NCI-H526 treated with DMSO at 0.1 percent for 48 hours (cell line): Measurements from ENCODE around the gene CES2.
"Not testable (repeated sequence)": the region's sequence is repeated elsewhere in the genome, so short reads cannot be mapped to it uniquely, and the experiment has no call there.

Source experiments
- DNase-seq: peaks from one replicate; lab custom pipeline; 2025; lab: John Stamatoyannopoulos, UW

The CES2 gene

GRCh38 chr16:66919569-66920298 lies 15.6 kb upstream of the CES2 start:
- DNase-seq: no peak

GRCh38 chr16:66920299-66920590 lies 15.1 kb upstream of the CES2 start:
- DNase-seq: no peak

- no peak for DNase-seq
These were observed 14.2 kb upstream of the CES2 start for GRCh38 chr16:66920924-66921680.

GRCh38 chr16:66921729-66922450 lies 13.4 kb upstream of the CES2 start:
- no peak for DNase-seq

GRCh38 chr16:66923247-66923731 lies 12.0 kb upstream of the CES2 start:
- DNase-seq: no peak

GRCh38 chr16:66923866-66924265 lies 11.4 kb upstream of the CES2 start:
- no peak for DNase-seq

GRCh38 chr16:66924527-66925321 lies 10.6 kb upstream of the CES2 start:
- DNase-seq: no peak

GRCh38 chr16:66925322-66925840 lies 9.9 kb upstream of the CES2 start, which contains the start of gene RRAD:
Gene RRAD, minus strand, starts transcription at chr16:66925535. Its CDS starts 356 bp downstream, at chr16:66925179.
- DNase-seq: no peak

- DNase-seq: no peak
These were observed 9.0 kb upstream of the CES2 start for GRCh38 chr16:66926171-66926947.

- no peak for DNase-seq
These were observed 8.3 kb upstream of the CES2 start for GRCh38 chr16:66926961-66927436.

GRCh38 chr16:66927918-66928649 lies 7.2 kb upstream of the CES2 start:
- DNase-seq: no peak

GRCh38 chr16:66928702-66929388 lies 6.5 kb upstream of the CES2 start:
- DNase-seq: no peak

GRCh38 chr16:66930189-66930588 lies 5.1 kb upstream of the CES2 start:
- DNase-seq: no peak

GRCh38 chr16:66931665-66932064 lies 3.7 kb upstream of the CES2 start:
- no peak for DNase-seq

- no peak for DNase-seq
These were observed 3.2 kb upstream of the CES2 start for GRCh38 chr16:66932076-66932475.

GRCh38 chr16:66933776-66934137 lies 1.6 kb upstream of the CES2 start:
- DNase-seq: no peak

- DNase-seq: peak; percentile 21
These were observed 1.0 kb upstream of the CES2 start, which contains the start of gene CIAO2B for GRCh38 chr16:66934138-66934838. Gene CIAO2B, minus strand, starts transcription at chr16:66934402. Its CDS starts 38 bp downstream, at chr16:66934364.

GRCh38 chr16:66934839-66935313 lies 440 bp upstream of the CES2 start:
- DNase-seq: not testable (repeated sequence)

- no peak for DNase-seq
These were observed 1.1 kb downstream of the CES2 start for GRCh38 chr16:66936462-66936861.
